GM13976 (cell line): Measurements from ENCODE around the gene DXO.

Experiments
- DNase-seq: peaks from one replicate; pipeline ENCODE4 v3.0.0; 2012; ENCODE audit warnings: low spot score
- CTCF ChIP-seq: IDR thresholded peaks from 2 replicates; pipeline ENCODE4 v1.5.1; 2012; ENCODE audit warnings: borderline replicate concordance, mild to moderate bottlenecking; ENCODE audit not compliant: insufficient read depth; ENCODE audit errors: extremely low read depth, missing control alignments, control extremely low read depth
- in situ Hi-C: fragments of 300-500 bp; cut with MboI; formaldehyde crosslinking; loops from one replicate; pipeline ENCODE4 v1.12.0; 2022; ENCODE audit warnings: low sequenced_read_pairs, mixed read lengths, inconsistent platforms; ENCODE audit not compliant: unreplicated experiment

The DXO gene

GRCh38 chr6:31952140-31952805 is 19.7 kb downstream of the DXO start:
- in situ Hi-C loops = loop anchor here (10.0 kb wide), 1 partner anchor 267 kb away; the partner anchor contains the start of gene LY6G5C
- TF ChIP-seq CTCF = peak; percentile 75
- DNase-seq = peak; percentile 60

DNA sequence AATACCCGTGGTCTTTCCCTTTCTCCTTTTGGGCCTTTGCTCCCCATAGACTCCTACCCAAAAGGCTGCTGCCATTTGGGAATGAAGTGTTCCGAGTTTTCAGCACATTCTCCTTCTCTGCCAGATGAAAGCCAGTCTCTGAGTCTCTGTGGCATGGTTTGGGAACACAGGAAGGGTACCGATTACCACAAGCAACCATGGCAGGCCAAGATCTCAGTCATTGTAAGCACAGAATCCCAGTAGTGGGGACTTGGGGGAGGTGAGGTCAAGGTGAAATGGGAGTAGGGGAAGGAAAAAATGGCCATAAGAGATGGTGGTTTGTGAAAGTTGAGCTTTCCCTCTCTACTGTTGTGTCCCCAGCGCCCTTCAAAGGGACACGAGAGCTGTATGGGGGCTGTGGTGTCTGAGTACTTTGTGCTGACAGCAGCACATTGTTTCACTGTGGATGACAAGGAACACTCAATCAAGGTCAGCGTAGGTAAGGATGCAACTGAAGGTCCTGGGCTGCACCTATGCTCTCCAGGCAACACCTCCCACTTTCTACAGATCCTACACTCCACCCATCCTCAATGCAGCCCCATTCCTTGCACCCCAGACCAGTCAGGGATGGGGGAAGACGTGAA is 21.9 kb downstream of the DXO start:
- in situ Hi-C loops = loop anchor here (10.0 kb wide), 1 partner anchor 265 kb away; the partner anchor contains the start of gene LY6G5C
- no peak for DNase-seq
- TF ChIP-seq CTCF = no peak

- TF ChIP-seq CTCF = no peak
- no peak for DNase-seq
- in situ Hi-C loops = no loop called here
Observed at GRCh38 chr6:31948753-31949413, 23.1 kb downstream of the DXO start.

DNA sequence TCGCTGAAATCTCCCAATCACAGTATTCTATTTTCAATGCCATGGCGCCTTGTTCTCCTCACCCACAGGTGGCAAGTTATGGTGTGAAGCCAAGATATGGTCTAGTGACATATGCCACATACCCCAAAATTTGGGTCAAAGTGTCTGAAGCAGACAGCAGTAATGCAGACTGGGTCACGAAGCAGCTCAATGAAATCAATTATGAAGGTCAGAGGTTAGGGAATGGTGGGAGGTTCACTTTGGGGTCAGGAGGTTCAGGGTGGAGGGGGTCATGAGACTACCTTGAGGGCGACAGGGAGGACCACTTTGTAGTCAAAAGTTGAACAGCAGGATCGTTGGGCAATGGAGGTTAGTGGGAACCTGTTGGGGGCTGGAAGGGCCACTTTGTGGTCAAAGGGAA is 23.6 kb downstream of the DXO start:
- in situ Hi-C loops = no loop called here
- DNase-seq = no peak
- TF ChIP-seq CTCF = no peak

GRCh38 chr6:31947864-31948263 is 24.1 kb downstream of the DXO start:
- no peak for TF ChIP-seq CTCF
- no peak for DNase-seq
- in situ Hi-C loops = no loop called here

GRCh38 chr6:31947070-31947675 is 24.8 kb downstream of the DXO start:
- TF ChIP-seq CTCF = no peak
- in situ Hi-C loops = no loop called here
- DNase-seq = no peak
